H9 (cell line): ENCODE measurements around the gene ITGA1. TPM values are rescaled to one million over a fixed set of nuclear protein-coding genes. Genes with fewer than 3 reads are reported as not detected.

ENCODE experiments used
- DNase-seq: peaks from one replicate; pipeline ENCODE4 v3.0.0-alpha.2; 2017
- H2AFZ ChIP-seq: one replicate; pipeline ENCODE4 v1.6.1; 2013; ENCODE audit warnings: mild to moderate bottlenecking, low read length, control low read depth, moderate library complexity
- H2AK5ac ChIP-seq: 2 replicates; pipeline ENCODE4 v1.6.1; 2013; ENCODE audit warnings: low read length, control low read depth, mixed read lengths; ENCODE audit not compliant: insufficient read length
- H2BK120ac ChIP-seq: one replicate; pipeline ENCODE4 v1.6.1; 2013; ENCODE audit warnings: low read depth, mild to moderate bottlenecking, low read length, control low read depth, inconsistent platforms; ENCODE audit not compliant: poor library complexity, severe bottlenecking
- H2BK12ac ChIP-seq: 2 replicates; pipeline ENCODE4 v1.6.1; 2013; ENCODE audit warnings: low read length, control low read depth, mixed read lengths, low read depth; ENCODE audit not compliant: insufficient read length
- H2BK15ac ChIP-seq: 2 replicates; pipeline ENCODE4 v1.6.1; 2013; ENCODE audit warnings: low read depth, low read length, control low read depth
- H2BK20ac ChIP-seq: one replicate; pipeline ENCODE4 v1.6.1; 2013; ENCODE audit warnings: low read depth, mild to moderate bottlenecking, low read length, control low read depth, inconsistent platforms; ENCODE audit not compliant: poor library complexity, severe bottlenecking
- H2BK5ac ChIP-seq: 2 replicates; pipeline ENCODE4 v1.6.1; 2013; ENCODE audit warnings: low read length, control low read depth, mixed read lengths; ENCODE audit not compliant: insufficient read length
- H3K14ac ChIP-seq: 2 replicates; pipeline ENCODE4 v1.6.1; 2013; ENCODE audit warnings: low read length, control low read depth; ENCODE audit not compliant: insufficient read depth
- H3K18ac ChIP-seq: 2 replicates; pipeline ENCODE4 v1.6.1; 2013; ENCODE audit warnings: low read depth, mild to moderate bottlenecking, mixed read lengths, low read length, control low read depth; ENCODE audit not compliant: insufficient read length
- H3K23ac ChIP-seq: 2 replicates; pipeline ENCODE4 v1.6.1; 2013; ENCODE audit warnings: low read length, control low read depth, mixed read lengths, low read depth; ENCODE audit not compliant: insufficient read length
- H3K23me2 ChIP-seq: 2 replicates; pipeline ENCODE4 v1.6.1; 2013; ENCODE audit warnings: low read depth, mild to moderate bottlenecking, mixed read lengths, low read length, control low read depth; ENCODE audit not compliant: insufficient read length, poor library complexity, severe bottlenecking
- H3K27ac ChIP-seq: 2 replicates; pipeline ENCODE4 v1.5.1; 2013; ENCODE audit warnings: low read length, control low read depth, mixed read lengths, low read depth; ENCODE audit not compliant: insufficient read length
- H3K27me3 ChIP-seq: 2 replicates; pipeline ENCODE4 v1.6.1; 2013; ENCODE audit warnings: low read length, control low read depth, inconsistent platforms; ENCODE audit not compliant: insufficient read depth
- H3K4ac ChIP-seq: 2 replicates; pipeline ENCODE4 v1.6.1; 2013; ENCODE audit warnings: low read depth, mild to moderate bottlenecking, control low read depth, inconsistent platforms, low read length, moderate library complexity
- H3K4me1 ChIP-seq: 2 replicates; pipeline ENCODE4 v1.6.1; 2013; ENCODE audit warnings: low read length, control low read depth, inconsistent platforms; ENCODE audit not compliant: insufficient read depth
- H3K4me2 ChIP-seq: 2 replicates; pipeline ENCODE4 v1.6.1; 2013; ENCODE audit warnings: low read length, control low read depth, mixed read lengths; ENCODE audit not compliant: insufficient read length, insufficient read depth
- H3K56ac ChIP-seq: 2 replicates; pipeline ENCODE4 v1.6.1; 2013; ENCODE audit warnings: low read depth, mild to moderate bottlenecking, mixed read lengths, low read length, control low read depth; ENCODE audit not compliant: insufficient read length
- H3K79me1 ChIP-seq: 2 replicates; pipeline ENCODE4 v1.6.1; 2013; ENCODE audit warnings: low read depth, mild to moderate bottlenecking, moderate library complexity, low read length, control low read depth, inconsistent platforms; ENCODE audit not compliant: insufficient read depth, poor library complexity, severe bottlenecking
- H3K79me2 ChIP-seq: 2 replicates; pipeline ENCODE4 v1.6.1; 2013; ENCODE audit warnings: low read length, control low read depth, inconsistent platforms; ENCODE audit not compliant: insufficient read depth
- H3K9ac ChIP-seq: 2 replicates; pipeline ENCODE4 v1.6.1; 2013; ENCODE audit warnings: low read length, control low read depth, mixed read lengths; ENCODE audit not compliant: insufficient read length; ENCODE audit errors: extremely low read depth
- H3K9me3 ChIP-seq: one replicate; pipeline ENCODE4 v1.6.1; 2013; ENCODE audit warnings: low read depth, low read length, inconsistent platforms; ENCODE audit not compliant: control insufficient read depth
- H3T11ph ChIP-seq: one replicate; pipeline ENCODE4 v1.6.1; 2013; ENCODE audit warnings: mild to moderate bottlenecking, low read length, control low read depth, inconsistent platforms
- H4K20me1 ChIP-seq: one replicate; pipeline ENCODE4 v1.6.1; 2013; ENCODE audit not compliant: control insufficient read depth, insufficient read length, insufficient read depth
- H4K5ac ChIP-seq: 2 replicates; pipeline ENCODE4 v1.6.1; 2013; ENCODE audit warnings: low read depth, mild to moderate bottlenecking, mixed read lengths, low read length, control low read depth; ENCODE audit not compliant: insufficient read length
- H4K8ac ChIP-seq: replicated peaks from 2 replicates; pipeline ENCODE4 v1.6.1; 2013; ENCODE audit warnings: low read length, control low read depth, mixed read lengths, low read depth; ENCODE audit not compliant: insufficient read length
- H4K91ac ChIP-seq: 2 replicates; pipeline ENCODE4 v1.6.1; 2013; ENCODE audit warnings: low read depth, mild to moderate bottlenecking, moderate library complexity, mixed read lengths, low read length, control low read depth; ENCODE audit not compliant: insufficient read length
- H3K27ac Mint-ChIP-seq, 3 experiments: 2 replicates in 2 of 3; 3 replicates in 1 of 3; pipeline ENCODE4 v1.8.0; 2020 to 2021; ENCODE audit warnings: mixed read lengths in 3 of 3, mild to moderate bottlenecking in 1 of 3, moderate library complexity in 1 of 3
- H3K27me3 Mint-ChIP-seq: 2 replicates; pipeline ENCODE4 v1.8.0; 2021; ENCODE audit warnings: low read depth, mild to moderate bottlenecking, moderate library complexity, mixed read lengths
- H3K36me3 Mint-ChIP-seq, 3 experiments: 2 replicates in 2 of 3; 3 replicates in 1 of 3; pipeline ENCODE4 v1.8.0; 2020 to 2021; ENCODE audit warnings: low read depth in 3 of 3, mixed read lengths in 3 of 3; ENCODE audit not compliant: insufficient read depth in 1 of 3
- H3K4me1 Mint-ChIP-seq, 2 experiments: 2 replicates each; pipeline ENCODE4 v1.8.0; 2020; ENCODE audit warnings: mixed read lengths in 2 of 2
- H3K4me3 Mint-ChIP-seq, 2 experiments: 2 replicates in 1 of 2; 3 replicates in 1 of 2; pipeline ENCODE4 v1.8.0; 2020 to 2021; ENCODE audit warnings: mild to moderate bottlenecking in 2 of 2, mixed read lengths in 2 of 2, moderate library complexity in 1 of 2
- H3K9me3 Mint-ChIP-seq, 2 experiments: 2 replicates in 1 of 2; 3 replicates in 1 of 2; pipeline ENCODE4 v1.8.0; 2020; ENCODE audit warnings: mild to moderate bottlenecking in 2 of 2, mixed read lengths in 2 of 2, moderate library complexity in 1 of 2
- CTCF ChIP-seq: fragments of 200-600 bp; sonication (generic); conservative IDR thresholded peaks from 3 replicates; pipeline ENCODE4 v1.8.0; 2021; ENCODE audit warnings: antibody characterized with exemption, mild to moderate bottlenecking
- WGBS: extraction: QIAGEN DNeasy Blood & Tissue Kit; methylation state at CpG from one replicate; pipeline ENCODE4 v1.1.7; 2013; ENCODE audit warnings: missing lambda C conversion rate, low lambda C conversion rate, mixed read lengths; ENCODE audit not compliant: insufficient read length; ENCODE audit errors: extremely low coverage; 5-methylcytosine and 5-hydroxymethylcytosine counted together
- total RNA-seq: library from RNA; stranded (reverse); gene quantifications from 2 replicates; pipeline ENCODE4 v1.2.1, GENCODE V29; 2021

ITGA1 gene
- total RNA-seq, 1 experiment from 2014 or later = 3.9 TPM

- Mint-ChIP-seq H3K27me3 (no peaks in the 10 kb centered on the region), H3K27ac (no peak overlapping the region), H3K4me3 (no peak overlapping the region), H3K36me3 (peaks cover 4 to 7% (median 6%) of the 10 kb centered on the region in 3 experiments), H3K9me3 (no peaks in the 10 kb centered on the region), H3K4me1 (peaks cover 26% of the 10 kb centered on the region in 2 experiments)
- Histone ChIP-seq H4K8ac (no peak overlapping the region), H3K4ac (no peak overlapping the region), H3K79me1 (no peaks in the 10 kb centered on the region), H3K56ac (no peak overlapping the region), H4K5ac (no peak overlapping the region), H3K14ac (no peak overlapping the region), H3K23me2 (peaks cover 10% of the 10 kb centered on the region), H2AFZ (no peak overlapping the region), H3K79me2 (peaks cover 14% of the 10 kb centered on the region; the same call in 1 of the 2 replicates), H3K9me3 (no peaks in the 10 kb centered on the region), H3K4me1 (no peaks in the 10 kb centered on the region; the same call in 1 of the 2 replicates), H3K18ac (no peak overlapping the region), H2BK20ac (no peak overlapping the region), H3T11ph (no peak overlapping the region), H3K27ac (no peak overlapping the region), H2BK120ac (no peak overlapping the region), H3K9ac (no peak overlapping the region), H2BK5ac (no peak overlapping the region), H2BK15ac (no peak overlapping the region), H4K91ac (no peak overlapping the region), H3K27me3 (no peaks in the 10 kb centered on the region), H2BK12ac (no peak overlapping the region), H4K20me1 (no peaks in the 10 kb centered on the region), H3K4me2 (no peak overlapping the region), H2AK5ac (no peak overlapping the region), H3K23ac (no peak overlapping the region)
- TF ChIP-seq CTCF = no peak
- no peak for DNase-seq
- no CpG with 5 or more reads among the region's 2 CpGs for WGBS
Observed at GRCh38 chr5:52805615-52806014, 17.9 kb downstream of the ITGA1 start.
